PC-9 (cell line): Measurements from ENCODE around the gene TRPC4AP. TPM values are rescaled to one million over a fixed set of nuclear protein-coding genes. Genes with fewer than 3 reads are reported as not detected.

Experiments
- BruUV-seq: library from RNA; stranded (reverse); fragments of 400-500 nt; replicated peaks from 2 replicates; lab custom pipeline; 2021; lab: Mats Ljungman, UMichigan
- CTCF ChIA-PET: fragments of 300-600 bp; sonication (Branson Sonifier 250); formaldehyde crosslinking; loops from one replicate; lab custom pipeline; 2022; ENCODE audit warnings: antibody characterized with exemption; lab: Charles Lee
- POLR2A ChIA-PET: fragments of 300-600 bp; sonication (Branson Sonifier 250); formaldehyde crosslinking; loops from one replicate; lab custom pipeline; 2022; ENCODE audit warnings: antibody characterized with exemption; ENCODE audit not compliant: unreplicated experiment; lab: Charles Lee
- DNase-seq, 2 experiments: peaks; one replicate each; pipeline versions ENCODE4 v3.0.0 to v3.0.0-alpha.2; 2015 to 2022; ENCODE audit warnings: mixed read lengths in 1 of 2
- H2AFZ ChIP-seq: fragments of 200-600 bp; sonication (generic); 2 replicates; pipeline ENCODE4 v1.8.1; 2017; ENCODE audit warnings: antibody characterized with exemption
- H3F3A ChIP-seq: fragments of 200-600 bp; sonication (generic); 2 replicates; pipeline ENCODE4 v1.8.1; 2017; ENCODE audit warnings: antibody characterized with exemption, mild to moderate bottlenecking, low read depth; ENCODE audit not compliant: insufficient read depth
- H3K27ac ChIP-seq: fragments of 200-600 bp; sonication (generic); 2 replicates; pipeline ENCODE4 v1.6.1; 2016; ENCODE audit warnings: mixed run types
- H3K27me3 ChIP-seq: fragments of 200-600 bp; sonication (generic); 2 replicates; pipeline ENCODE4 v1.6.1; 2016; ENCODE audit warnings: low read depth, mixed run types; ENCODE audit not compliant: insufficient read depth
- H3K36me3 ChIP-seq: fragments of 200-600 bp; sonication (generic); 2 replicates; pipeline ENCODE4 v1.6.1; 2016; ENCODE audit warnings: low read depth, mixed run types
- H3K4me1 ChIP-seq: fragments of 200-600 bp; sonication (generic); replicated peaks from 2 replicates; pipeline ENCODE4 v1.6.1; 2016; ENCODE audit warnings: mixed run types; ENCODE audit not compliant: insufficient read depth
- H3K4me2 ChIP-seq: fragments of 200-600 bp; sonication (generic); 2 replicates; pipeline ENCODE4 v1.6.1; 2017; ENCODE audit warnings: mixed run types
- H3K4me3 ChIP-seq: fragments of 200-600 bp; sonication (generic); 2 replicates; pipeline ENCODE4 v1.6.1; 2016; ENCODE audit warnings: mixed run types
- H3K79me2 ChIP-seq: fragments of 200-600 bp; sonication (generic); 2 replicates; pipeline ENCODE4 v1.6.1; 2017; ENCODE audit warnings: low read depth, mixed run types
- H3K9me2 ChIP-seq: fragments of 200-600 bp; sonication (generic); 2 replicates; pipeline ENCODE4 v1.8.1; 2017; ENCODE audit warnings: mild to moderate bottlenecking; ENCODE audit not compliant: insufficient read depth
- H3K9me3 ChIP-seq: fragments of 200-600 bp; sonication (generic); 2 replicates; pipeline ENCODE4 v1.8.1; 2016; ENCODE audit warnings: low read depth; ENCODE audit not compliant: insufficient read depth
- H4K20me1 ChIP-seq: fragments of 200-600 bp; sonication (generic); 2 replicates; pipeline ENCODE4 v1.8.1; 2017; ENCODE audit not compliant: insufficient read depth
- CTCF ChIP-seq: fragments of 200-600 bp; sonication (generic); conservative IDR thresholded peaks from 2 replicates; pipeline ENCODE4 v1.6.1; 2017; ENCODE audit warnings: mixed run types, antibody characterized with exemption, mild to moderate bottlenecking, moderate library complexity
- EZH2 ChIP-seq: fragments of 200-600 bp; sonication (generic); IDR thresholded peaks from 2 replicates; pipeline ENCODE4 v1.8.0; 2017; ENCODE audit warnings: antibody characterized with exemption, low read depth
- intact Hi-C: fragments of 100-400 bp; cut with micrococcal nuclease; formaldehyde crosslinking; loops from one replicate; pipeline ENCODE4 v1.10.0; 2022; ENCODE audit not compliant: unreplicated experiment
- total RNA-seq: library from RNA; stranded (reverse); gene quantifications from 2 replicates; pipeline ENCODE4 v1.2.3, GENCODE V29; 2021

TRPC4AP gene
- total RNA-seq, 1 experiment from 2014 or later = 51.0 TPM

- intact Hi-C loops = loop anchor here (10.0 kb wide), 1 partner anchor 106 kb away; the partner anchor contains the start of genes ACSS2 and GGT7
- no peak overlapping the region for H2AFZ ChIP-seq
- no peaks in the 10 kb centered on the region; the same call in 1 of the 2 replicates for H3F3A ChIP-seq
- BruUV-seq = no TSS peak
- no peak for DNase-seq
- H3K4me3 ChIP-seq = no peak overlapping the region
- no peaks in the 10 kb centered on the region for H3K9me2 ChIP-seq
- H3K27me3 ChIP-seq = no peaks in the 10 kb centered on the region
- H3K27ac ChIP-seq = no peak overlapping the region
- H3K4me1 ChIP-seq = peaks cover 18% of the 10 kb centered on the region
- H3K36me3 ChIP-seq = no peaks in the 10 kb centered on the region
- ChIA-PET POLR2A (interaction anchor here (0.7 kb wide), 1 partner anchor 104 kb away, joined by 4 read pairs; the partner anchor contains the start of gene ACSS2), CTCF (no interaction called here)
- no peaks in the 10 kb centered on the region for H3K79me2 ChIP-seq
- TF ChIP-seq EZH2 (no peak), CTCF (no peak)
- no peak overlapping the region for H3K4me2 ChIP-seq
- H4K20me1 ChIP-seq = no peaks in the 10 kb centered on the region
- H3K9me3 ChIP-seq = no peaks in the 10 kb centered on the region
These were observed 111.9 kb downstream of the TRPC4AP start for GRCh38 chr20:34980543-34981233.

GRCh38 chr20:34979366-34980153 is 113.0 kb downstream of the TRPC4AP start:
- H2AFZ ChIP-seq = no peak overlapping the region
- no peaks in the 10 kb centered on the region for H3K36me3 ChIP-seq
- H3K27ac ChIP-seq = no peak overlapping the region
- H3F3A ChIP-seq = no peaks in the 10 kb centered on the region; the same call in 1 of the 2 replicates
- TF ChIP-seq CTCF (no peak), EZH2 (no peak)
- ChIA-PET CTCF (no interaction called here), POLR2A (no interaction called here)
- H3K79me2 ChIP-seq = no peaks in the 10 kb centered on the region
- no peak for DNase-seq
- no peak overlapping the region for H3K4me2 ChIP-seq
- H3K9me2 ChIP-seq = no peaks in the 10 kb centered on the region
- H3K4me3 ChIP-seq = no peak overlapping the region
- H3K27me3 ChIP-seq = no peaks in the 10 kb centered on the region
- no TSS peak for BruUV-seq
- intact Hi-C loops = loop anchor here (10.0 kb wide), 1 partner anchor 105 kb away; the partner anchor contains the start of genes ACSS2 and GGT7
- no peaks in the 10 kb centered on the region for H4K20me1 ChIP-seq
- H3K4me1 ChIP-seq = peaks cover 9% of the 10 kb centered on the region
- H3K9me3 ChIP-seq = no peaks in the 10 kb centered on the region

- H3K36me3 ChIP-seq = no peaks in the 10 kb centered on the region
- POLR2A ChIA-PET = no interaction called here
- H4K20me1 ChIP-seq = no peaks in the 10 kb centered on the region
- H3K4me3 ChIP-seq = no peak overlapping the region
- no peak overlapping the region for H3K4me2 ChIP-seq
- H3K9me3 ChIP-seq = no peaks in the 10 kb centered on the region
- no peaks in the 10 kb centered on the region; the same call in 1 of the 2 replicates for H3F3A ChIP-seq
- no peaks in the 10 kb centered on the region for H3K79me2 ChIP-seq
- no peak overlapping the region for H3K27ac ChIP-seq
- no peak for DNase-seq
- TF ChIP-seq EZH2 = no peak
- no peak for TF ChIP-seq CTCF
- H3K27me3 ChIP-seq = no peaks in the 10 kb centered on the region
- no peaks in the 10 kb centered on the region for H3K4me1 ChIP-seq
- no peaks in the 10 kb centered on the region for H3K9me2 ChIP-seq
- BruUV-seq = no TSS peak
- CTCF ChIA-PET = no interaction called here
- no peak overlapping the region for H2AFZ ChIP-seq
- intact Hi-C loops = no loop called here
These were observed 114.4 kb downstream of the TRPC4AP start for GRCh38 chr20:34978092-34978744.
